Measurements from ENCODE around the gene RPL26.
"Not testable (repeated sequence)": the region's sequence is repeated elsewhere in the genome, so short reads cannot be mapped to it uniquely, and the experiment has no call there.

Gene RPL26

GRCh38 chr17:8383143-8383822 lies at the start of gene RPL26:
Gene RPL26, minus strand, starts transcription at chr17:8383193. Its CDS starts 883 bp downstream, at chr17:8382310.
- DNase-seq: peak; percentile 98

DNA sequence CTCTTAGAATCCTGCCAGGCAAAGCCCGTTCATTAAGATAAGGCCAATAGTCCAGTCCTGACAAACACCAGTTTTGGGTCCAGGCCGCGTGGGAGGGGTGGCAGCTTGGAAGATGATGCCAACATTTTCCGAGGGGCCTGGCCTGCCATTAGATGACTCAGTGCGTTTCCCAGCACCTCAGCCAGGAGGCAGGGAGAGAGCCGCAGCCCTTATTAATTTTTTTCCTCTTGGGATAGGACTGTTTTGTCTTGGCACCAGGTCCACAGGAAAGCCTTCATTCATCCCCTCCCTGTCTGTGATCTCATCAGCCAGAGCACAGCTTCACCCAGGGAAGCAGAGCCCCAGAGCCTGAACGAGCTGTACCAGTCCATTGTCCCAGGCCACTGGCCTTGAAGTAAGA lies 48.0 kb upstream of the RPL26 start:
- DNase-seq: no peak

GRCh38 chr17:8426802-8427201 lies 43.8 kb upstream of the RPL26 start:
- DNase-seq: no peak

- no peak for DNase-seq
Measured at GRCh38 chr17:8426094-8426720, 43.2 kb upstream of the RPL26 start.

GRCh38 chr17:8421571-8421970 lies 38.6 kb upstream of the RPL26 start:
- no peak for DNase-seq

GRCh38 chr17:8420041-8420934 lies 37.3 kb upstream of the RPL26 start:
- DNase-seq: no peak

GRCh38 chr17:8419305-8419704 lies 36.3 kb upstream of the RPL26 start:
- DNase-seq: no peak

- DNase-seq: no peak
Measured at GRCh38 chr17:8418471-8418870, 35.5 kb upstream of the RPL26 start.

- DNase-seq: peak in 1 of 2 donors; percentile 57
Measured at GRCh38 chr17:8417806-8418205, 34.8 kb upstream of the RPL26 start.

GRCh38 chr17:8413938-8414337 lies 30.9 kb upstream of the RPL26 start:
- DNase-seq: no peak

- DNase-seq: peak in 1 of 2 donors; percentile 17
Measured at GRCh38 chr17:8413328-8413727, 30.3 kb upstream of the RPL26 start.

DNA sequence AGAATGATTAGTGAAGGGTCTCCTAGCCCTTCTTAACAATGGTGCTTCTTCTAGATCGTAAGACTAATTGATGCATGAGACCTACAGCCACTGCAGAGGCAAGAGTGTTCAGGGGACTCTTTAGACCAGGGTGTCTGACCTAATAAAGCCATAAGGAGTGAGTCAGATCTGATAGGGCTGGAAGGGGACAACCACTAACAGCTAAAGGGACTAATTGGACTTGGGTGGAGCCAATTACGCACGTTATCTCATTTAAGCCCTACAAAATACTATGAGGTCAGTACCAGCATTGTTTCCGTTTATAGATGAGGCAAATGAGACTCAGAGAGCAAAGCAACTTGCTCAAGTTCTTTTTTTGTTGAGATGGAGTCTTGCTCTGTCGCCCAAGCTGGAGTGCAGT lies 29.1 kb upstream of the RPL26 start:
- DNase-seq: no peak

DNA sequence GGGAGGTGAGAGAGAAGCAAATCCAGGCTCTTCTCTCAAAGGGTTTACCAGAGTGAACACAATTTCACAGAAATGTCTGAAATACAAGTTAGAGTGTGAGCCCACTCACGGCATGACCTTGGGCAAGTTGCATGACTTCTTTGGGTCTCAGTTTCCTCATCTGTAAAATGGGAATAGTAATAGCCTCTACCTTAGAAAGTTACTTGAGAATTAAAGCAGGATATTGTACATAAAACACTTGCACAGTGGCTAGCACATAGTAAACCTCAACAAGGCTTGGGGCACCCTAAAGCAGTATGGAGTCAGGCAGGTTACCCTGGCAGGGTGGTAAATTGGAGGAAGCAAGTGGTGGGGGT lies 27.9 kb upstream of the RPL26 start:
- no peak for DNase-seq

DNA sequence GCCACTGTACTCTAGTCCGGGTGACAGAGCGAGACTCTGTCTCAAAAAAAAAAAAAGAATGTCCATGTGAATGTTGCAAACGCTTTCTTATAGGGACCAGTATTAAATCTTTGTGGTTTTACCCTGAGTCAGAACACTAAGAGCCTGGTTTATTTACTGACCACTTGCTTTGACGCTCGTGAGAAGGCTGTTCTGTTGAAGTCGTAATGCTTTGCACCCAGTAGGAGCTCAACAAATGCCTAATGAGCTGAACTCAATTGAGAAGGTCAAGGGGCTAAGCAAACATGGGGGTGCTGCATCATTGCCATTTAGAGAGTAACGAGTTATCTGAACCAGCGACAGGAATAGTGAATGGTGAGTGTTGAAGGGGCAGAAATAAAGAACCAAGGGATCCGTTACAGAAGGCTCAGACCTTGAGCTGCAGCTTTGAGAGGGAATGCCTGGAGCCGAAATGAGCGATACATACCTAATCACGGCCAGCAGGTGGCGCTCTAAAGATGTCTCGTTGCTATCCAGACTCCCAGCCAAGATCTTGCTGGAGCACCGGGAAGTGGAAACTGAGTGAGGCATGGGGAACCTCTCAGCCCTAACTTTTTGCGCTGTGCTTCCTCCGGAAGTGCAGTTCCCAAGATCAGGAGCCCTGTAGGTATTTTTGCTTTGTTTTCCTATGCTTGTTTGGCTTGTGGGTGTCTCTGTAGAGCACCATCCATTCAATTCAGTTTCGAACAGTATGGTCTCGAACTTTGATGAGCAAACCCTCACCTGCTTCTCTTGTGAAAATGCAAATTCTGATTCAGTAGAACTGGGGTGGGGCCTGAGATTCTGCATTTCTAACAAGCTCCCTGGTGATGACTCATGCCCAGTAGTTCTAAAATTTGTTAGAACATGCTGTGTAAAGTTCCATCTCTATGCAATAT lies 27.2 kb upstream of the RPL26 start:
- peak; percentile 76 for DNase-seq

DNA sequence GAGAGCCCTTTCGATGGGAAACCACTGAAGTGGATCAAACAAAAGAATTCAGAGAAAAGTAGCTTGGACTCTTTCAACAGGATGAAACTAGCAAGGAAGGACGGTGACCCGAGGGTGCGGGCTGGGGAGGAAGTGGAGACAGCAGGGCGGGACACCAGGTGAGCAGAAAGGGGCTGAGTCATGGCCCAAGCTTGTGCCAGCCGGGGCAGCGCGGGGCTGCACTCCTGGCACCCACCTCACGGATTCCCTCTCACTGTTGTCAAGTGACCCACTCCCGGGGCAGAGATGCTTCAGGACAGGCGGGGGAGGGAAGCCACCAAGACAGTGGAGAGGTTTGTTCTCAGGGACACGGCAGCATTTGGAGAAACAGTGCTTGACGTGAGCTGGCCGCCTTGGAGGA lies 25.4 kb upstream of the RPL26 start:
- DNase-seq: no peak

DNA sequence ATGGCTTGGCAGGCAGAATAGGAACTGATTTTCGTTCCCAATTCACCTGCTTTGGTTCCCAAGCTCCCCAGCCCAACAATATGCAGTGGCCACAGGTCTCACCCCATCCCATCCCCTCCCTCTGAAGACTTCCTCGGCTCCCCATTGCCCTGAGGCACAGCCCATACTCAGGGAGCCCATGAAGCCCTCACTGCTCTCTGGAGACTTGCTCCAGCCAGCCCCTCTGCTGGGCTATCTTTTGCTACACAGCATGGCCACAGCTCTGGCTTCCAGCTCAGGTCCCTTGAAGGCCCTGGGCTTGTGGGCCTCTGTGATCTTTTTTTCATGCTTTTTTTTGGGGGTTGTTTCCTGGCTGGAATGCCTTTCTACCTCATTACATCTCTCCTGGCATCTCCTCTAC lies 23.2 kb upstream of the RPL26 start:
- no peak for DNase-seq

DNA sequence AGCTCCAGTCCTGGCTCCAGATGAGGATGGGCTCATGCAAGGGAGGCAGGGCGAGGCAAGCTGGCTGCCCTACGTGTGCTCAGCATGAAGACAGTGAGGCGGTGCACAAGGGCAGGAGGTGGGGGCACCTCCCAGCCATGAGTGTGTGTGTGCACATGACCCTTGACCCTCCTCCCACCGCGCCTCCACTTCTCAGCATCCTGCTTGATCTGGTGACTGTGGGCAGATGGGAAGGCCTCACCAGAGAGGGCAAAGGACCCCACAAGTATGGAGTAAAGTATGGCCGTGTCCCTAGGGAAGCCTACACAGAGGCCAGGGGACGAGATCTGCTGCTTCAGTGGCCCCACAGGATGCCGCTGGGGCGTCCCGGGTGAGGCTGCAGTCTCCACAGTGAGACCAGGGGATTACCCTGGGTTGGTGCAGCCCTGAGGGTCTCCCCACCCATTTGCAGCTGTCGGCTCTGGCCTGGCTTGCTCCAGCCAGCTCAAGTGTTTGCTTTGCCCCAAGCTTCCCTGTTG lies 22.6 kb upstream of the RPL26 start:
- DNase-seq: no peak

DNA sequence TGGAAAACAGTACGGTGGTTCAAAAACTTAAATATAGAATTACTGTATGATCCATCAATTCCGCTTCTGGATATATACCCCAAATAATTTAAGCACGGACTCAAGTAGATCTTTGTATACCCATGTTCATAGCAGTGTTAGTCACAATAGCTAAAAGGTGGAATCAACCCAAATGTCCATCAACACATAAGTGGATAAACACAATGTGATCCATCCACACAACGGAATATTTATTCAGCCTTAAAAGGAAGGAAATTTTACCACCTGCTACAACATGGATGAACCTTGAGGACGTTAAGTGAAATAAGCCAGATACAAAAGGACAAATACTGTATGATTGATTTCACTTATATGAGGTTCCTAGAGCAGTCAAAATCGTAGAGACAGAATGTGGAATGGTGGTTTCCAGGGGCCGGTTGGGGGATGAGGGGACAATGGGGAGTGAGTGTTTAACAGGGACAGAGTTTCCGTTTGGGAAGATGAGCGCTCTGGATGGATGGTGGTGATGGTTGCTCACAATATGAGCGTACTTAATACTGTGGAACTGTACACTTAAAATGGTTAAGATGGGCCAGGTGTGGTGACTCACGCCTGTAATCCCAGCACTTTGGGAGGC lies 20.0 kb upstream of the RPL26 start:
- no peak for DNase-seq

- DNase-seq: no peak
Measured at GRCh38 chr17:8401107-8401506, 18.1 kb upstream of the RPL26 start.

GRCh38 chr17:8398980-8399379 lies 16.0 kb upstream of the RPL26 start:
- DNase-seq: no peak

DNA sequence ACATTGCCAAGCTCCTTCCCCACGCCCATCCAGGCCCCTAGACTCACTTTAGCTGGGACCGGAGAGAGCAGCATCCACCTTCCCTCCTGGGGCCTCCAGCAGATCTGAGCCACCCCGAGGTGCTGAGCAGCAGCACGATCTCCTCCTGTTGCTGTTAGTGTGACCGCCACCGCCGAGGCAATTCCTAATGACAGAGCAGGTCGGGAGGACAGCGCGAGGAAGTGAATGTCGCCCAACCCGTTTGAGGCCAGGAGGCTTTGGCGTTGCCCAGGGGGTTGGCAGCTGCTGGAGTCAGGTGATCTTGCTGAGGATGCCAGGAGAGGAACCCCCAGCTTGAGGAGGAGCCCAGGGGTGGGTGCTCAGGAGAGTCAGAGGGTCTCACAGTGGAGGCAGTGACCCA lies 14.6 kb upstream of the RPL26 start, which contains the start of gene RNF222:
RNF222 (minus strand) TSS at position 192 of the 400 bp plus-strand sequence. CDS start 4,366 bp downstream, outside the sequence.
- DNase-seq: no peak

- DNase-seq: not testable (repeated sequence)
Measured at GRCh38 chr17:8394497-8394896, 11.5 kb upstream of the RPL26 start.
